Uterus (tissue), 4 donors: ENCODE measurements around the gene EDDM13. TPM values are rescaled to one million over a fixed set of nuclear protein-coding genes. Genes with fewer than 3 reads are reported as not detected.

ENCODE experiments used
- DNase-seq, 2 donors: peaks; one replicate each; pipeline ENCODE4 v3.0.0-alpha.2; 2019 to 2020
- H3K27ac ChIP-seq, 2 donors: fragments of 200-600 bp; sonication (generic); 1 replicate in 1 of 2; 2 replicates in 1 of 2; pipeline ENCODE4 v1.5.1; 2016 to 2018
- H3K27me3 ChIP-seq, 2 donors: fragments of 200-600 bp; sonication (generic); one replicate each; pipeline ENCODE4 v1.5.1; 2018 to 2019; ENCODE audit warnings: control low read depth in 1 of 2
- H3K36me3 ChIP-seq, 2 donors: fragments of 200-600 bp; sonication (generic); one replicate each; pipeline ENCODE4 v1.5.1; 2019; ENCODE audit warnings: control low read depth in 1 of 2
- H3K4me1 ChIP-seq, 2 donors: fragments of 200-600 bp; sonication (generic); one replicate each; pipeline ENCODE4 v1.5.1; 2018 to 2019; ENCODE audit warnings: control low read depth in 1 of 2
- H3K4me3 ChIP-seq, 2 donors: fragments of 200-600 bp; sonication (generic); 1 replicate in 1 of 2; 2 replicates in 1 of 2; pipeline ENCODE4 v1.5.1; 2018 to 2019; ENCODE audit warnings: mild to moderate bottlenecking in 1 of 2
- H3K9me3 ChIP-seq, 2 donors: fragments of 200-600 bp; sonication (generic); one replicate each; pipeline ENCODE4 v1.5.1; 2019; ENCODE audit warnings: control low read depth in 1 of 2
- POLR2A ChIP-seq, 2 donors: fragments of 450-650 bp; IDR thresholded peaks; one replicate each; pipeline ENCODE4 v1.6.1; 2016; ENCODE audit warnings: antibody characterized with exemption in 2 of 2, mild to moderate bottlenecking in 1 of 2, moderate library complexity in 1 of 2
- intact Hi-C: fragments of 100-400 bp; cut with DNase I; formaldehyde crosslinking; loops from one replicate; pipeline ENCODE4 v1.15.1; 2023; ENCODE audit warnings: low total_unique reads
- total RNA-seq, 4 donors: library from RNA; depleted of rRNA in 3 of 4; stranded (reverse); fragments of >200 nt in 3 of 4; gene quantifications; one replicate each; pipeline versions ENCODE4 v1.1.0 to v1.2.4, GENCODE V29; 2014 to 2023
- TF ChIP-seq, protein P1 (sequence below), 4 experiments: fragments of 200-600 bp in 2 of 4; fragments of 450-650 bp in 2 of 4; sonication (generic) in 2 of 4; IDR thresholded peaks; one replicate each; pipeline ENCODE4 v1.5.1; 2016 to 2019; ENCODE audit warnings: antibody characterized with exemption in 4 of 4, mild to moderate bottlenecking in 2 of 4, moderate library complexity in 1 of 4
- donor health status: DM: yes; HTN: yes; CAD: no.

Gene EDDM13
- total RNA-seq, 4 donors from 2014 or later, result not detected

DNA sequence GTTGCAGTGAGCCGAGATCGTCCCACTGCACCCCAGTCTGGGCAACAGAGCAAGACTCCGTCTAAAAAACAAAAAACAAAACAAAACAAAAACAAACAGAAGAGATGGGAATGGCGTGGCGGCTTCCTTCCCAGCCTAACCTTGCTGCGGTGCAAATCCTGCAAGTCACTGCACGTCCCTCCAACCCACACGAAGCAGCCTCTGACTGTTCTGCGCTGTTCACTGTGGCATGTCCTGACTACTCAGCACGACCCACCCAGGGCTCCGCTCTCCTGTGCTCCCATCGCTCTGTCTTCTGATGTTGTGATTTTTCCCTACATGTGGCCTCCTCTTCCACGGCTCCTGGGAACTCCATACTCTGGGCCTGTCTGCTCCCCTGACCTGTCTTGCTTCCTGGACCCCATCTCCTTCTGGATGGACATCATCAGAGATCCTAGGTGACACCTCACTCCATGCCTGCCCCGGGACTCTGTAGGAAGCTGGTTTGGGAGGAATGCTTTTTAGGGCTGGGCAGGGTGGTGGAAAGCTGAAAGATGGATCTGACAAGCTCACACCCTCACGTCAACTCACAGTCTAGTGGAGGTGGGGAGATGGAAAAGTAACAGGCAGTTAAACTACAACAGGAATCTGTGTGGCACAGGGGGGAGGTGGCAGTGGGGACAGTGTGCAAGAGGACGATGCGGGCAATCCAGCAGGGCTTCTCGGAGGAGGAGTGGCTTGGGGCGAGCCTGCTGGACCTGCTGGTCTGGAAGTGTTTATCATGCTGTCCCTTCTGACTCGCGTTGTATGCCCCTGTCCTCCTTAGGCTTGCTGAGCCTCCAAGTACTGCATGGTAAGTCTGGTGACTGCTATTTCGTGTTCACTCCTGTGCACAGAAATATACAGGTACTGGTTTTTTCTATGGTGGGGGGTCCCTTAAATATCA, 23.2 kb downstream of the EDDM13 start:
- no peak overlapping the region for H3K4me3 ChIP-seq
- no peak for DNase-seq
- intact Hi-C loops, result no loop called here
- no peaks in the 10 kb centered on the region for H3K9me3 ChIP-seq
- no peaks in the 10 kb centered on the region for H3K4me1 ChIP-seq
- no peak overlapping the region for H3K27ac ChIP-seq
- H3K36me3 ChIP-seq, result no peaks in the 10 kb centered on the region
- H3K27me3 ChIP-seq, result no peaks in the 10 kb centered on the region
- TF ChIP-seq, protein P1, sequence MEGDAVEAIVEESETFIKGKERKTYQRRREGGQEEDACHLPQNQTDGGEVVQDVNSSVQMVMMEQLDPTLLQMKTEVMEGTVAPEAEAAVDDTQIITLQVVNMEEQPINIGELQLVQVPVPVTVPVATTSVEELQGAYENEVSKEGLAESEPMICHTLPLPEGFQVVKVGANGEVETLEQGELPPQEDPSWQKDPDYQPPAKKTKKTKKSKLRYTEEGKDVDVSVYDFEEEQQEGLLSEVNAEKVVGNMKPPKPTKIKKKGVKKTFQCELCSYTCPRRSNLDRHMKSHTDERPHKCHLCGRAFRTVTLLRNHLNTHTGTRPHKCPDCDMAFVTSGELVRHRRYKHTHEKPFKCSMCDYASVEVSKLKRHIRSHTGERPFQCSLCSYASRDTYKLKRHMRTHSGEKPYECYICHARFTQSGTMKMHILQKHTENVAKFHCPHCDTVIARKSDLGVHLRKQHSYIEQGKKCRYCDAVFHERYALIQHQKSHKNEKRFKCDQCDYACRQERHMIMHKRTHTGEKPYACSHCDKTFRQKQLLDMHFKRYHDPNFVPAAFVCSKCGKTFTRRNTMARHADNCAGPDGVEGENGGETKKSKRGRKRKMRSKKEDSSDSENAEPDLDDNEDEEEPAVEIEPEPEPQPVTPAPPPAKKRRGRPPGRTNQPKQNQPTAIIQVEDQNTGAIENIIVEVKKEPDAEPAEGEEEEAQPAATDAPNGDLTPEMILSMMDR (IDR thresholded peaks at IDR 0.05), result no peak
- TF ChIP-seq POLR2A (IDR thresholded peaks at IDR 0.05), result no peak

DNA sequence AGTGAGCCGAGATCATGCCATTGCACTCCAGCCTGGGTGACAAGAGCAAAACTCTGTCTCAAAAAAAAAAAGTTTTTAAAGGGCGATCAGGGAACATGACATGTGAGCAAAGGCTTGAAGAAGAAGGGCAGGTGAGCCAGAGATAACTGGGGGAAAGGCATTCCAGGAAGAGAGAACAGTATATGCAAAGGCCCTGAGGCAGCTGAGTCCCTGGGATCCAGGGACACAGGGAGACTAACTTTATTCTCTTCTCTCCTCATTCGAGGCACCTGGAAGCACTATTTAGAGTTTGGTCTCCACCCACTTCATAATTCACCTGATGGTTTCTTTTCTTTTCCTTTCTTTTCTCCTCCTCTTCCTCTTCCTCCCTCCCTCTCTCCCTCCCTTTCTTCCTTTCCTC, 24.5 kb downstream of the EDDM13 start:
- DNase-seq, result no peak
- Histone ChIP-seq H3K9me3 (no peaks in the 10 kb centered on the region), H3K27ac (no peak overlapping the region), H3K4me1 (no peaks in the 10 kb centered on the region), H3K27me3 (no peaks in the 10 kb centered on the region), H3K4me3 (no peak overlapping the region), H3K36me3 (no peaks in the 10 kb centered on the region)
- TF ChIP-seq, protein P1 (IDR thresholded peaks at IDR 0.05), result no peak
- no peak for TF ChIP-seq POLR2A (IDR thresholded peaks at IDR 0.05)
- intact Hi-C loops, result no loop called here

DNA sequence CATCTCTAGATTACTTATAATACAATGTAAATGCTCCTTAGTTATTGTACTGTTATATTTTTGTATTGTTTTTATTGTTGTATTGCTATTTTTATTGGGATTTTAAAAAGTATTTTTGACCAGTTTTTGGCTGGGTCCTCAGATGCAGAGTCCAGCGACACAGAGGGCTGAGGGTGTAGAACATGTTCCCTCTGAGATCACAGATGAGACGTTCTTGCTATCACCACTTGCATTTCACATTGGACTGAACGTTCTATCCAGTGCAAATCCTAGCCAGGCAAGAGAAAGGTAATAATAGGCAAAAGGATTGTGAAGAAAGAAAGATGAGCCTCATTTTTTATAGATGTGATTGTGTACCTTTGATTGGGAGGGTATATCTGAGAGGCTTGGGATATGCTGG, 27.1 kb downstream of the EDDM13 start:
- intact Hi-C loops, result no loop called here
- Histone ChIP-seq H3K9me3 (no peaks in the 10 kb centered on the region), H3K36me3 (no peaks in the 10 kb centered on the region), H3K4me1 (no peaks in the 10 kb centered on the region), H3K27ac (no peak overlapping the region), H3K27me3 (no peaks in the 10 kb centered on the region), H3K4me3 (no peak overlapping the region)
- TF ChIP-seq POLR2A (IDR thresholded peaks at IDR 0.05), result no peak
- TF ChIP-seq, protein P1 (IDR thresholded peaks at IDR 0.05), result no peak
- DNase-seq, result no peak

DNA sequence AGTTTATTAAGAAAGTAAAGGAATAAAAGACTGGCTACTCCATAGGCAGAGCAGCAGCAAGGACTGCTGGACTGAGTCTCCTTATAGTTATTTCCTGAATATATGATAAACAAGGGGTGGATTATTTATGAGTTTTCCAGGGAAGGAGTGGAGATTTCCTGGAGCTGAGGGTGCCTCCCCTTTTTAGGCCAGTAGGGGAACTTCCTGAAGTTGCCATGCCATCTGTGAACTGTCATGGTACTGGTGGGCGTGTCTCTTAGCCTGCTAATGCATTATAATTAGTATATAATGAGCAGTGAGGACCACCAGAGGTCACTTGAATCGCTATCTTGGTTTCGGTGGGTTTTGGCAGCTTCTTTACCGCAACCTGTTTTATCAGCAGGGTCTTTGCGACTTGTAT, 28.6 kb downstream of the EDDM13 start:
- TF ChIP-seq, protein P1 (IDR thresholded peaks at IDR 0.05), result no peak
- TF ChIP-seq POLR2A (IDR thresholded peaks at IDR 0.05), result no peak
- Histone ChIP-seq H3K36me3 (no peaks in the 10 kb centered on the region), H3K9me3 (no peaks in the 10 kb centered on the region)

DNA sequence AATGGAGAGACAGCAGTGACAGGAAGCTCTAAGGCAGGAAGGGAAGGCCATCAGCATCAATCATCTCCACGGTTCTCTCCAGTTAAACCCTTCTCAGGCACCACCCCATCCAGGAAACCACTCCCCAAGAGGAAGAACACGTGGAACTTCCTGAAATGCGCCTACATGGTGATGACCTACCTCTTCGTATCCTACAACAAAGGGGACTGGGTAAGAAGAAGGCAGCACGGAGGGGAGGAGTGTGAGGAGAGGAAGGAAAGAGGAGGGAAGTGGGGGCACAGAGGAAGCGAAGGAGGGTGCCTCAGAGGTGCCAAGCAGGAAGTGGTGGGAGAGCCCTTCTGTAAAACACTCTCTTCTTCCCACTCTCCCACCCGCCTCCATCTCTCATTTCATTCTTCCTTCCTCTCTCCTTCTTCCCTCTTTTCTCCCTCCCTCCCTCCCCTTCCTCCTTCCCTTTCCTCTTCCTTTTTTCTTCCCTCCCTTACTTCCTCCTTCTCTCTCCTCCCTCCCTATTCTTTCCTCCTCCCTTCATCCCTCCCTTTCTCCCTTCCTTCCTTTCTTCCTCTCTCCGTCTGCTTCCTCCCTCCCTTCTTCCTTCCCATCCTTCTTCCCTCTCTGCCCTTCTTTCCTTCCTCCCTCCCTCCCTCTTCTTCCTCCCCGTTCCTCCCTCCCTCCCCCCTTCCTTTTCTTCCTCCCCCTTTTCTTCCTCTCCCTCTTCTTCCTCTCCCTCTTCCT, 29.5 kb downstream of the EDDM13 start:
- no peak overlapping the region for H3K27ac ChIP-seq

More for the DNA sequence above, 28.6 kb downstream of the EDDM13 start:
- H3K27ac ChIP-seq, result no peak overlapping the region
- no peak for DNase-seq
- H3K4me1 ChIP-seq, result peaks cover 0 to 4% of the 10 kb centered on the region in 2 donors
- intact Hi-C loops, result no loop called here
- no peaks in the 10 kb centered on the region for H3K27me3 ChIP-seq
- H3K4me3 ChIP-seq, result no peak overlapping the region

More for the DNA sequence above, 29.5 kb downstream of the EDDM13 start:
- no peak overlapping the region for H3K4me3 ChIP-seq
- no peak for DNase-seq
- peaks cover 0 to 4% of the 10 kb centered on the region in 2 donors for H3K4me1 ChIP-seq
- intact Hi-C loops, result no loop called here
- no peaks in the 10 kb centered on the region for H3K27me3 ChIP-seq
- TF ChIP-seq, protein P1 (IDR thresholded peaks at IDR 0.05), result no peak
- TF ChIP-seq POLR2A (IDR thresholded peaks at IDR 0.05), result no peak
- H3K9me3 ChIP-seq, result no peaks in the 10 kb centered on the region
- H3K36me3 ChIP-seq, result no peaks in the 10 kb centered on the region
